Activated CD4-positive, alpha-beta T cell treated with anti-CD3 and anti-CD28 coated beads, Interleukin-2, amount 10 ng/mL, durations not matched to agents 24 days and 14 days (primary cell): Measurements from ENCODE around the gene CCDC146. TPM values are rescaled to one million over a fixed set of nuclear protein-coding genes. Genes with fewer than 3 reads are reported as not detected.
"Not testable (repeated sequence)": the region's sequence is repeated elsewhere in the genome, so short reads cannot be mapped to it uniquely, and the experiment has no call there.

ENCODE experiments used
- DNase-seq: peaks from one replicate; pipeline ENCODE4 v3.0.0; 2022
- H3K27ac Mint-ChIP-seq: one replicate; pipeline ENCODE4 v1.8.0; 2022; ENCODE audit warnings: mild to moderate bottlenecking, mixed read lengths
- H3K27me3 Mint-ChIP-seq: one replicate; pipeline ENCODE4 v1.8.0; 2022; ENCODE audit warnings: mixed read lengths
- H3K36me3 Mint-ChIP-seq: one replicate; pipeline ENCODE4 v1.8.0; 2022; ENCODE audit warnings: low read depth, mild to moderate bottlenecking, mixed read lengths
- H3K4me1 Mint-ChIP-seq: one replicate; pipeline ENCODE4 v1.8.0; 2021; ENCODE audit warnings: mixed read lengths
- H3K4me3 Mint-ChIP-seq: one replicate; pipeline ENCODE4 v1.8.0; 2022; ENCODE audit warnings: mild to moderate bottlenecking, moderate library complexity, mixed read lengths
- H3K9me3 Mint-ChIP-seq: one replicate; pipeline ENCODE4 v1.8.0; 2021; ENCODE audit warnings: mixed read lengths
- intact Hi-C: fragments of 100-400 bp; cut with micrococcal nuclease; formaldehyde crosslinking; loops from one replicate; pipeline ENCODE4 v1.15.1; 2023
- total RNA-seq: library from RNA; stranded (reverse); gene quantifications from 2 replicates; pipeline ENCODE4 v1.2.3, GENCODE V29; 2022

Gene CCDC146
- total RNA-seq, 1 donor from 2014 or later, result 1.5 TPM

- peak; percentile 78 for DNase-seq
- no peaks in the 10 kb centered on the region for H3K9me3 Mint-ChIP-seq
- peaks cover 42% of the 10 kb centered on the region for H3K4me1 Mint-ChIP-seq
- H3K27ac Mint-ChIP-seq, result peak within 1 kb of the TSS; percentile 86
- H3K36me3 Mint-ChIP-seq, result peaks cover 2% of the 10 kb centered on the region
- intact Hi-C loops, result loop anchor here (2.0 kb wide), 1 partner anchor 14 kb away; no protein-coding TSS in a partner anchor
- H3K27me3 Mint-ChIP-seq, result no peaks in the 10 kb centered on the region
- peak within 1 kb of the TSS; percentile 86 for H3K4me3 Mint-ChIP-seq
Measured at GRCh38 chr7:77199013-77199966, 76.9 kb downstream of the CCDC146 start, which contains the start of gene FGL2. TSS of gene FGL2 (minus strand) at chr7:77199819. CDS start at chr7:77199793, 26 bp downstream.

- no peak for DNase-seq
- Mint-ChIP-seq H3K27ac (peak overlapping the region; percentile 55), H3K4me1 (peaks cover 40% of the 10 kb centered on the region), H3K9me3 (no peaks in the 10 kb centered on the region), H3K36me3 (peaks cover 2% of the 10 kb centered on the region), H3K27me3 (no peaks in the 10 kb centered on the region), H3K4me3 (peak overlapping the region; percentile 61)
- intact Hi-C loops, result no loop called here
Measured at GRCh38 chr7:77200542-77200941, 78.1 kb downstream of the CCDC146 start.

- intact Hi-C loops, result no loop called here
- Mint-ChIP-seq H3K36me3 (peaks cover 2% of the 10 kb centered on the region), H3K4me3 (no peak overlapping the region)
Measured at GRCh38 chr7:77202481-77202976, 80.1 kb downstream of the CCDC146 start.

GRCh38 chr7:77205706-77206105 lies 83.3 kb downstream of the CCDC146 start:
- peaks cover 10% of the 10 kb centered on the region for H3K4me1 Mint-ChIP-seq

More at GRCh38 chr7:77202481-77202976, 80.1 kb downstream of the CCDC146 start:
- no peaks in the 10 kb centered on the region for H3K9me3 Mint-ChIP-seq
- no peak overlapping the region for H3K27ac Mint-ChIP-seq
- peaks cover 35% of the 10 kb centered on the region for H3K4me1 Mint-ChIP-seq
- no peaks in the 10 kb centered on the region for H3K27me3 Mint-ChIP-seq
- DNase-seq, result no peak

GRCh38 chr7:77208416-77208815 lies 86.0 kb downstream of the CCDC146 start:
- no peak for DNase-seq
- H3K4me3 Mint-ChIP-seq, result no peak overlapping the region
- peaks cover 16% of the 10 kb centered on the region for H3K36me3 Mint-ChIP-seq
- intact Hi-C loops, result no loop called here
- H3K27me3 Mint-ChIP-seq, result no peaks in the 10 kb centered on the region
- H3K9me3 Mint-ChIP-seq, result peaks cover 21% of the 10 kb centered on the region
- no peaks in the 10 kb centered on the region for H3K4me1 Mint-ChIP-seq
- no peak overlapping the region for H3K27ac Mint-ChIP-seq

More at GRCh38 chr7:77205706-77206105, 83.3 kb downstream of the CCDC146 start:
- no peak for DNase-seq
- H3K27ac Mint-ChIP-seq, result no peak overlapping the region
- intact Hi-C loops, result no loop called here
- no peak overlapping the region for H3K4me3 Mint-ChIP-seq
- peaks cover 16% of the 10 kb centered on the region for H3K36me3 Mint-ChIP-seq
- no peaks in the 10 kb centered on the region for H3K27me3 Mint-ChIP-seq
- H3K9me3 Mint-ChIP-seq, result peaks cover 17% of the 10 kb centered on the region

GRCh38 chr7:77209479-77210139 lies 87.2 kb downstream of the CCDC146 start:
- no peak for DNase-seq
- H3K27ac Mint-ChIP-seq, result no peak overlapping the region
- H3K4me3 Mint-ChIP-seq, result no peak overlapping the region
- H3K9me3 Mint-ChIP-seq, result peaks cover 26% of the 10 kb centered on the region
- intact Hi-C loops, result no loop called here
- H3K27me3 Mint-ChIP-seq, result no peaks in the 10 kb centered on the region
- peaks cover 16% of the 10 kb centered on the region for H3K36me3 Mint-ChIP-seq
- no peaks in the 10 kb centered on the region for H3K4me1 Mint-ChIP-seq

- H3K4me3 Mint-ChIP-seq, result no peak overlapping the region
- H3K36me3 Mint-ChIP-seq, result peaks cover 7% of the 10 kb centered on the region
- no peaks in the 10 kb centered on the region for H3K27me3 Mint-ChIP-seq
- peaks cover 15% of the 10 kb centered on the region for H3K9me3 Mint-ChIP-seq
- H3K27ac Mint-ChIP-seq, result no peak overlapping the region
- no peaks in the 10 kb centered on the region for H3K4me1 Mint-ChIP-seq
- intact Hi-C loops, result no loop called here
- DNase-seq, result no peak
Measured at GRCh38 chr7:77216181-77216845, 93.9 kb downstream of the CCDC146 start.

GRCh38 chr7:77217474-77218185 lies 95.2 kb downstream of the CCDC146 start:
- no peak for DNase-seq
- intact Hi-C loops, result no loop called here
- Mint-ChIP-seq H3K36me3 (peaks cover 7% of the 10 kb centered on the region), H3K27ac (no peak overlapping the region), H3K9me3 (peaks cover 15% of the 10 kb centered on the region), H3K4me1 (peaks cover 2% of the 10 kb centered on the region), H3K4me3 (no peak overlapping the region), H3K27me3 (no peaks in the 10 kb centered on the region)

- intact Hi-C loops, H3K4me1 Mint-ChIP-seq, H3K27me3 Mint-ChIP-seq, H3K36me3 Mint-ChIP-seq, H3K4me3 Mint-ChIP-seq, H3K27ac Mint-ChIP-seq, DNase-seq: not testable (repeated sequence)
- H3K9me3 Mint-ChIP-seq, result peaks cover 12% of the 10 kb centered on the region
Measured at GRCh38 chr7:77219701-77220331, 97.4 kb downstream of the CCDC146 start.

GRCh38 chr7:77222065-77222464 lies 99.7 kb downstream of the CCDC146 start:
- no peaks in the 10 kb centered on the region for H3K27me3 Mint-ChIP-seq

GRCh38 chr7:77222819-77223218 lies 100.4 kb downstream of the CCDC146 start:
- Mint-ChIP-seq H3K36me3 (peaks cover 7% of the 10 kb centered on the region), H3K4me3 (no peak overlapping the region)

More at GRCh38 chr7:77222065-77222464, 99.7 kb downstream of the CCDC146 start:
- Mint-ChIP-seq H3K36me3 (peaks cover 7% of the 10 kb centered on the region), H3K4me1 (peaks cover 7% of the 10 kb centered on the region), H3K4me3 (no peak overlapping the region), H3K27ac (no peak overlapping the region), H3K9me3 (peaks cover 12% of the 10 kb centered on the region)
- intact Hi-C loops, result no loop called here
- no peak for DNase-seq

GRCh38 chr7:77223261-77223660 lies 100.8 kb downstream of the CCDC146 start:
- Mint-ChIP-seq H3K36me3 (peaks cover 7% of the 10 kb centered on the region), H3K27me3 (no peaks in the 10 kb centered on the region), H3K4me1 (peaks cover 7% of the 10 kb centered on the region), H3K9me3 (peaks cover 12% of the 10 kb centered on the region), H3K27ac (no peak overlapping the region), H3K4me3 (no peak overlapping the region)
- intact Hi-C loops, result no loop called here
- no peak for DNase-seq

More at GRCh38 chr7:77222819-77223218, 100.4 kb downstream of the CCDC146 start:
- peaks cover 12% of the 10 kb centered on the region for H3K9me3 Mint-ChIP-seq
- H3K27ac Mint-ChIP-seq, result no peak overlapping the region
- H3K27me3 Mint-ChIP-seq, result no peaks in the 10 kb centered on the region
- intact Hi-C loops, result no loop called here
- no peak for DNase-seq
- peaks cover 7% of the 10 kb centered on the region for H3K4me1 Mint-ChIP-seq
